GM10266 (cell line): Measurements from ENCODE around the gene MPHOSPH8.

Experiments used
- DNase-seq: peaks from one replicate; pipeline ENCODE4 v3.0.0; 2012; ENCODE audit errors: extremely low spot score
- CTCF ChIP-seq: IDR thresholded peaks from 2 replicates; pipeline ENCODE4 v1.5.1; 2012; ENCODE audit warnings: mild to moderate bottlenecking, low read depth; ENCODE audit not compliant: control insufficient read depth, insufficient read depth; ENCODE audit errors: missing control alignments

The MPHOSPH8 gene

GRCh38 chr13:19670147-19670546, 36.7 kb downstream of the MPHOSPH8 start:
- TF ChIP-seq CTCF, result no peak
- no peak for DNase-seq

- DNase-seq, result no peak
- no peak for TF ChIP-seq CTCF
Measured at GRCh38 chr13:19672990-19673389, 39.5 kb downstream of the MPHOSPH8 start.

GRCh38 chr13:19673473-19674430, 40.3 kb downstream of the MPHOSPH8 start:
- TF ChIP-seq CTCF, result no peak
- DNase-seq, result no peak

- TF ChIP-seq CTCF, result no peak
- DNase-seq, result no peak
Measured at GRCh38 chr13:19674898-19675297, 41.4 kb downstream of the MPHOSPH8 start.

- TF ChIP-seq CTCF, result no peak
- no peak for DNase-seq
Measured at GRCh38 chr13:19676168-19676567, 42.7 kb downstream of the MPHOSPH8 start.

GRCh38 chr13:19680751-19681150, 47.3 kb downstream of the MPHOSPH8 start:
- TF ChIP-seq CTCF, result no peak
- DNase-seq, result no peak

GRCh38 chr13:19681517-19681916, 48.1 kb downstream of the MPHOSPH8 start:
- no peak for TF ChIP-seq CTCF
- DNase-seq, result no peak
